B cell (primary cell): ENCODE measurements around the gene XPNPEP2. TPM values are rescaled to one million over a fixed set of nuclear protein-coding genes. Genes with fewer than 3 reads are reported as not detected.

Experiments used
- ATAC-seq: fragments of 200-7000 bp; cut with Tn5 transposase; one replicate; pipeline ENCODE4 v1.10.0; 2021; ENCODE audit warnings: low read depth, mild to moderate bottlenecking, moderate number of reproducible peaks, moderate library complexity
- CTCF ChIA-PET: fragments of 350-600 bp; sonication (Branson Sonifier 250); formaldehyde crosslinking; loops from one replicate; lab custom pipeline; 2021; ENCODE audit warnings: antibody characterized with exemption, inconsistent platforms; lab: Charles Lee
- POLR2A ChIA-PET: fragments of 350-600 bp; sonication (Branson Sonifier 250); formaldehyde crosslinking; loops from one replicate; lab custom pipeline; 2021; ENCODE audit warnings: antibody characterized with exemption; lab: Charles Lee
- DNase-seq: peaks from one replicate; pipeline ENCODE4 v3.0.0; 2013
- H2AFZ ChIP-seq: 2 replicates; pipeline ENCODE4 v1.6.1; 2012; ENCODE audit warnings: mild to moderate bottlenecking, low read depth, low read length; ENCODE audit not compliant: insufficient read depth, poor library complexity, severe bottlenecking
- H3K27ac ChIP-seq, 2 donors: 1 replicate in 1 of 2; 2 replicates in 1 of 2; pipeline ENCODE4 v1.5.1; 2012 to 2013; ENCODE audit warnings: low read length in 2 of 2, mild to moderate bottlenecking in 2 of 2, moderate library complexity in 1 of 2
- H3K27me3 ChIP-seq, 4 experiments: fragments of 200-600 bp in 1 of 4; sonication (generic) in 1 of 4; replicated peaks in 1 of 4; 1 replicate in 2 of 4; 2 replicates in 2 of 4; pipeline versions ENCODE4 v1.6.1 to v1.7.0; 2013 to 2016; ENCODE audit warnings: low read length in 3 of 4, mild to moderate bottlenecking in 2 of 4, mixed read lengths in 1 of 4, moderate library complexity in 1 of 4; ENCODE audit not compliant: insufficient read depth in 4 of 4, control insufficient read depth in 3 of 4; ENCODE audit errors: control extremely low read depth in 1 of 4
- H3K36me3 ChIP-seq, 2 experiments: replicated peaks in 1 of 2; 1 replicate in 1 of 2; 2 replicates in 1 of 2; pipeline versions ENCODE4 v1.6.1 to v1.7.1; 2013; ENCODE audit warnings: low read length in 1 of 2; ENCODE audit not compliant: insufficient read depth in 2 of 2, control insufficient read depth in 1 of 2; ENCODE audit errors: control extremely low read depth in 1 of 2, extremely low read depth in 1 of 2
- H3K4me1 ChIP-seq, 2 donors: fragments of 200-600 bp in 1 of 2; sonication (generic) in 1 of 2; 1 replicate in 1 of 2; 2 replicates in 1 of 2; pipeline versions ENCODE4 v1.5.1 to v1.6.1; 2013 to 2017; ENCODE audit warnings: low read length in 2 of 2; ENCODE audit not compliant: control insufficient read depth in 2 of 2, insufficient read depth in 2 of 2
- H3K4me2 ChIP-seq: replicated peaks from 2 replicates; pipeline ENCODE3; 2012; ENCODE audit warnings: mild to moderate bottlenecking, low read depth, low read length; ENCODE audit not compliant: poor library complexity, severe bottlenecking
- H3K4me3 ChIP-seq, 5 experiments: fragments of 200-600 bp in 1 of 5; sonication (generic) in 1 of 5; 1 replicate in 3 of 5; 2 replicates in 2 of 5; pipeline versions ENCODE4 v1.5.1 to v1.7.0; 2011 to 2016; ENCODE audit warnings: low read length in 4 of 5, mild to moderate bottlenecking in 4 of 5, low read depth in 2 of 5, control low read depth in 1 of 5, moderate library complexity in 1 of 5; ENCODE audit not compliant: insufficient read depth in 1 of 5; ENCODE audit errors: control extremely low read depth in 1 of 5, extremely low read depth in 1 of 5
- H3K79me2 ChIP-seq: fragments of 200-600 bp; sonication (generic); one replicate; pipeline ENCODE4 v1.6.0; 2016; ENCODE audit warnings: low read length; ENCODE audit not compliant: control insufficient read depth, insufficient read depth
- H3K9ac ChIP-seq: fragments of 200-600 bp; sonication (generic); 2 replicates; pipeline ENCODE4 v1.6.1; 2017; ENCODE audit warnings: mild to moderate bottlenecking, low read length, moderate library complexity
- H3K9me3 ChIP-seq, 3 donors: one replicate each; pipeline versions ENCODE4 v1.6.1 to v1.7.1; 2013; ENCODE audit warnings: low read length in 2 of 3; ENCODE audit not compliant: control insufficient read depth in 2 of 3, insufficient read depth in 1 of 3; ENCODE audit errors: control extremely low read depth in 1 of 3
- H4K20me1 ChIP-seq: 2 replicates; pipeline ENCODE4 v1.6.0; 2012; ENCODE audit warnings: mild to moderate bottlenecking, low read length; ENCODE audit not compliant: insufficient read depth, control insufficient read depth, poor library complexity, severe bottlenecking
- H3K27ac Mint-ChIP-seq: one replicate; pipeline ENCODE4 v1.8.0; 2021; ENCODE audit warnings: mixed read lengths
- H3K27me3 Mint-ChIP-seq: one replicate; pipeline ENCODE4 v1.8.0; 2021; ENCODE audit warnings: mixed read lengths
- H3K4me1 Mint-ChIP-seq: one replicate; pipeline ENCODE4 v1.8.0; 2021; ENCODE audit warnings: mixed read lengths
- H3K4me3 Mint-ChIP-seq: one replicate; pipeline ENCODE4 v1.8.0; 2021; ENCODE audit warnings: mixed read lengths
- H3K9me3 Mint-ChIP-seq: one replicate; pipeline ENCODE4 v1.8.0; 2022; ENCODE audit warnings: mixed read lengths; ENCODE audit not compliant: insufficient read depth
- EZH2 ChIP-seq: IDR thresholded peaks from 2 replicates; pipeline ENCODE4 v1.6.1; 2012; ENCODE audit warnings: borderline replicate concordance, low read depth, mild to moderate bottlenecking, moderate library complexity, low read length; ENCODE audit not compliant: insufficient read depth, poor library complexity, severe bottlenecking
- WGBS: methylation state at CpG from one replicate; pipeline ENCODE4 v1.1.5; 2013; ENCODE audit warnings: missing lambda C conversion rate; ENCODE audit not compliant: insufficient coverage; 5-methylcytosine and 5-hydroxymethylcytosine counted together
- intact Hi-C: fragments of 100-400 bp; cut with micrococcal nuclease; formaldehyde crosslinking; loops from one replicate; pipeline ENCODE4 v1.10.0; 2022
- polyA plus RNA-seq: library from polyadenylated mRNA; depleted of rRNA; stranded (reverse); fragments of >200 nt; gene quantifications from 2 replicates; pipeline ENCODE4 v1.2.3, GENCODE V29; 2012
- total RNA-seq, 2 donors: library from RNA; stranded (reverse); fragments of 120-200 nt in 1 of 2; gene quantifications; 1 replicate in 1 of 2; 2 replicates in 1 of 2; pipeline versions ENCODE4 v1.2.3 to v1.2.4, GENCODE V29; 2013 to 2022
- TF ChIP-seq, protein P1 (sequence below): fragments of 200-600 bp; IDR thresholded peaks from one replicate; pipeline ENCODE4 v1.8.0; 2022; ENCODE audit warnings: antibody characterized with exemption, mild to moderate bottlenecking

The XPNPEP2 gene
- total and polyA plus RNA-seq, 2 donors (not counting 1 experiment from before 2014, with no cell fraction given), result 0.31 TPM; not detected in 1

DNA sequence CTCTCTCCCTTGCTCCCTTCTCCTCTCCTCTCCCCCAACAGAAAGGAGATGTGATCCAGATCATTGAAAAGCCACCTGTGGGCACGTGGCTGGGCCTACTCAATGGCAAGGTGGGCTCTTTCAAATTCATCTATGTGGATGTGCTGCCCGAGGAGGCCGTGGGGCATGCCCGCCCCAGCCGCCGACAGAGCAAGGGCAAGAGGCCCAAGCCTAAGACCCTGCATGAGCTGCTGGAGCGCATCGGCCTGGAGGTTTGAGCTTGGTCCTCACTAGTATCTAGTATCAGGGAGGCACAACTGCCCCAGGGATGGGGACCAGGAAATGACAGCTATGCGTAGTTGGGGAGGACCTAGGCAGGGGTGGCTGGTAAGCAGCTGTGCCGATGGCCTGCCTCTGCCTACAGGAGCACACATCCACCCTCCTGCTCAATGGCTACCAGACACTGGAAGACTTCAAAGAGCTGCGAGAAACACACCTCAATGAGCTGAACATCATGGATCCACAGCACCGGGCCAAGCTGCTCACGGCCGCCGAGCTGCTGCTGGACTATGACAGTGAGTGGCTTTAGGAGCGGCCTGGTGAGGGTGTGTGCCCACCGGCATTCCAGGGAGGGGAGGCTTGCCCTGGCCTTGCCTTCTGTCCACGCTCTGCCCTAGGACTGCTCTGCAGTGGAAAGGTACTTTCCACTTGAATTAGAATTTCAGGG lies 54.0 kb downstream of the XPNPEP2 start:
- TF ChIP-seq EZH2, result no peak
- TF ChIP-seq, protein P1, sequence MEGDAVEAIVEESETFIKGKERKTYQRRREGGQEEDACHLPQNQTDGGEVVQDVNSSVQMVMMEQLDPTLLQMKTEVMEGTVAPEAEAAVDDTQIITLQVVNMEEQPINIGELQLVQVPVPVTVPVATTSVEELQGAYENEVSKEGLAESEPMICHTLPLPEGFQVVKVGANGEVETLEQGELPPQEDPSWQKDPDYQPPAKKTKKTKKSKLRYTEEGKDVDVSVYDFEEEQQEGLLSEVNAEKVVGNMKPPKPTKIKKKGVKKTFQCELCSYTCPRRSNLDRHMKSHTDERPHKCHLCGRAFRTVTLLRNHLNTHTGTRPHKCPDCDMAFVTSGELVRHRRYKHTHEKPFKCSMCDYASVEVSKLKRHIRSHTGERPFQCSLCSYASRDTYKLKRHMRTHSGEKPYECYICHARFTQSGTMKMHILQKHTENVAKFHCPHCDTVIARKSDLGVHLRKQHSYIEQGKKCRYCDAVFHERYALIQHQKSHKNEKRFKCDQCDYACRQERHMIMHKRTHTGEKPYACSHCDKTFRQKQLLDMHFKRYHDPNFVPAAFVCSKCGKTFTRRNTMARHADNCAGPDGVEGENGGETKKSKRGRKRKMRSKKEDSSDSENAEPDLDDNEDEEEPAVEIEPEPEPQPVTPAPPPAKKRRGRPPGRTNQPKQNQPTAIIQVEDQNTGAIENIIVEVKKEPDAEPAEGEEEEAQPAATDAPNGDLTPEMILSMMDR, result no peak

DNA sequence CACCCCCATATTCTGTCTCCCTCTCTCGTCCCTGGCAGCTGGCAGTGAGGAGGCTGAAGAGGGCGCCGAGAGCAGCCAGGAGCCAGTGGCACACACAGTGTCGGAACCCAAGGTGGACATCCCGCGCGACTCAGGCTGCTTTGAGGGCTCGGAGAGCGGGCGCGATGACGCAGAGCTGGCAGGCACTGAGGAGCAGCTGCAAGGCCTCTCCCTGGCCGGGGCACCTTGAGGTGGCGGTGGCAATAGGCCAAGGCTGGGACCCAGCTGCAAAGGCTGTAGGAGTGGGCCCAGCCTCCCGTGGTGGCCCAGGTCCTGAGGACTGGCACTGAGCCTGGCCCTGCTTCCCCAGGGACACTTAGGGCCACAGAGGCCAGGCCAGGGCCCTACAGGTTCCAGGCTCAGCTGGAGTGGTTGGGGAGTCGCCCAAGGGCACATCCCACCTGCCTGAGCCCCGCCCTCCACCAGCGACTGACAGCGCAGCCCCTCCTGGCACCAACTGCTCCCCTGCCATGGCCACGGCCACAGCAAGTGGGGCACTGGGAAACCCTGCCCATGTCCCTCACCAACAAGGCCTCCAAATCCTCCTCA lies 54.9 kb downstream of the XPNPEP2 start:
- Histone ChIP-seq H3K36me3 (peaks cover 2 to 85% of the 10 kb centered on the region in 2 experiments), H2AFZ (no peak overlapping the region), H3K27me3 (no peaks in the 10 kb centered on the region), H3K4me1 (no peaks in the 10 kb centered on the region), H3K4me3 (no peak overlapping the region), H3K9me3 (no peaks in the 10 kb centered on the region), H3K9ac (no peak overlapping the region), H4K20me1 (peaks cover 72% of the 10 kb centered on the region), H3K4me2 (no peak overlapping the region), H3K27ac (peak overlapping the region in 1 of 2 donors; percentile 41), H3K79me2 (peaks cover 7% of the 10 kb centered on the region)
- CTCF ChIA-PET, result interaction anchor here (1.7 kb wide), 1 partner anchor 29 kb away, joined by 7 read pairs; no protein-coding TSS in a partner anchor
- no peaks in the 10 kb centered on the region for H3K27me3 Mint-ChIP-seq
- H3K4me3 Mint-ChIP-seq, result no peak overlapping the region
- intact Hi-C loops, result no loop called here
- WGBS, result 95% methylated on average over 15 of the region's 20 CpGs
- DNase-seq, result no peak
- no peak for ATAC-seq
- no peaks in the 10 kb centered on the region for H3K9me3 Mint-ChIP-seq
- peaks cover 2% of the 10 kb centered on the region for H3K4me1 Mint-ChIP-seq
- H3K27ac Mint-ChIP-seq, result peak overlapping the region; percentile 32
- no peak for TF ChIP-seq EZH2
- TF ChIP-seq, protein P1, result no peak
- POLR2A ChIA-PET, result no interaction called here

More for the DNA sequence above, 54.0 kb downstream of the XPNPEP2 start:
- H4K20me1 ChIP-seq, result peaks cover 81% of the 10 kb centered on the region
- H3K27me3 Mint-ChIP-seq, result no peaks in the 10 kb centered on the region
- H3K36me3 ChIP-seq, result peaks cover 0 to 89% of the 10 kb centered on the region in 2 experiments
- intact Hi-C loops, result no loop called here
- no peak overlapping the region for H3K4me3 Mint-ChIP-seq
- H3K79me2 ChIP-seq, result peaks cover 15% of the 10 kb centered on the region
- ChIA-PET CTCF (interaction anchor here (1.0 to 1.7 kb wide), 5 partner anchors 19 to 115 kb away, joined by 3 to 7 read pairs (median 3); no protein-coding TSS in a partner anchor), POLR2A (interaction anchor here (1.1 to 1.4 kb wide), 2 partner anchors 11 to 36 kb away, joined by 3 read pairs; no protein-coding TSS in a partner anchor)
- ATAC-seq (no peak), DNase-seq (peak; percentile 2)
- peak overlapping the region; percentile 73 for H3K27ac Mint-ChIP-seq
- peaks cover 5 to 7% of the 10 kb centered on the region in 2 donors for H3K4me1 ChIP-seq
- peak overlapping the region in 1 of 2 donors; percentile 23 for H3K27ac ChIP-seq
- H3K4me1 Mint-ChIP-seq, result peaks cover 6% of the 10 kb centered on the region
- no peak overlapping the region for H2AFZ ChIP-seq
- no peaks in the 10 kb centered on the region for H3K27me3 ChIP-seq
- no peak overlapping the region for H3K4me3 ChIP-seq
- WGBS, result 94% methylated on average over 6 of the region's 18 CpGs
- no peak overlapping the region for H3K9ac ChIP-seq
- no peak overlapping the region for H3K4me2 ChIP-seq
- H3K9me3 Mint-ChIP-seq, result no peaks in the 10 kb centered on the region
- H3K9me3 ChIP-seq, result no peaks in the 10 kb centered on the region
